Measurements from ENCODE around the gene PPIL6. TPM values are rescaled to one million over a fixed set of nuclear protein-coding genes. Genes with fewer than 3 reads are reported as not detected.

Gene PPIL6
- total RNA-seq, 1 experiment from 2014 or later = 3.9 TPM

DNA sequence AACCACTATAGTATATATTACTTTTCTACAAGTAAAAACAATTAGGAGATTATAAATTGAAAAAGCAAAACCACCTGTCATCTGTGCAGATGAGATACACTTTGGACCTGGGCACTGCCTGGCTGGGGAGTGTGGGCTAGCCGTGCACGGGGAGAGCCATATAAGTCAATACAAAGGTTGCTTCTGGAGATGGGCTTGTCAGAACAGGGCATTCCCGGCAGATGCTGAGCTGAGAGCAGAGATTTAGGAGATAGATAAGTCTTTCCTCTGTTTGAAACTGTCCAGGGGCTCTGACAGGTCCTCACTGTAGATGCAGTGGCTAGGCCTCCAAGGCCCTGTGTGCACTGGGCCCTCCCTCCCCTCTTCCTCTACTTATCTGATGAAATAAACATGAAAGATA is 92.6 kb downstream of the PPIL6 start:
- no peaks in the 10 kb centered on the region for H3K27me3 Mint-ChIP-seq (ENCODE audit: insufficient read depth, unreplicated experiment)
- H3K27ac Mint-ChIP-seq (ENCODE audit: low read depth, unreplicated experiment) = no peak overlapping the region
- H3K4me1 Mint-ChIP-seq (ENCODE audit: insufficient read depth, unreplicated experiment) = peaks cover 31% of the 10 kb centered on the region
- H3K36me3 Mint-ChIP-seq (ENCODE audit: insufficient read depth, unreplicated experiment) = peaks cover 6% of the 10 kb centered on the region
- ChIA-PET CTCF (interaction anchor here (2.6 kb wide), 1 partner anchor 160 kb away, joined by 8 read pairs; no protein-coding TSS in a partner anchor), POLR2A (no interaction called here)
- no peak for DNase-seq (ENCODE audit: unreplicated experiment)
- H3K4me3 Mint-ChIP-seq (ENCODE audit: unreplicated experiment) = no peak overlapping the region
- H3K9me3 Mint-ChIP-seq (ENCODE audit: unreplicated experiment) = no peaks in the 10 kb centered on the region
- TF ChIP-seq, protein P1, sequence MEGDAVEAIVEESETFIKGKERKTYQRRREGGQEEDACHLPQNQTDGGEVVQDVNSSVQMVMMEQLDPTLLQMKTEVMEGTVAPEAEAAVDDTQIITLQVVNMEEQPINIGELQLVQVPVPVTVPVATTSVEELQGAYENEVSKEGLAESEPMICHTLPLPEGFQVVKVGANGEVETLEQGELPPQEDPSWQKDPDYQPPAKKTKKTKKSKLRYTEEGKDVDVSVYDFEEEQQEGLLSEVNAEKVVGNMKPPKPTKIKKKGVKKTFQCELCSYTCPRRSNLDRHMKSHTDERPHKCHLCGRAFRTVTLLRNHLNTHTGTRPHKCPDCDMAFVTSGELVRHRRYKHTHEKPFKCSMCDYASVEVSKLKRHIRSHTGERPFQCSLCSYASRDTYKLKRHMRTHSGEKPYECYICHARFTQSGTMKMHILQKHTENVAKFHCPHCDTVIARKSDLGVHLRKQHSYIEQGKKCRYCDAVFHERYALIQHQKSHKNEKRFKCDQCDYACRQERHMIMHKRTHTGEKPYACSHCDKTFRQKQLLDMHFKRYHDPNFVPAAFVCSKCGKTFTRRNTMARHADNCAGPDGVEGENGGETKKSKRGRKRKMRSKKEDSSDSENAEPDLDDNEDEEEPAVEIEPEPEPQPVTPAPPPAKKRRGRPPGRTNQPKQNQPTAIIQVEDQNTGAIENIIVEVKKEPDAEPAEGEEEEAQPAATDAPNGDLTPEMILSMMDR (IDR thresholded peaks at IDR 0.05; ENCODE audit: unreplicated experiment) = no peak
- intact Hi-C loops (cut with micrococcal nuclease) = no loop called here
- BruUV-seq (replicated peaks) = no TSS peak

DNA sequence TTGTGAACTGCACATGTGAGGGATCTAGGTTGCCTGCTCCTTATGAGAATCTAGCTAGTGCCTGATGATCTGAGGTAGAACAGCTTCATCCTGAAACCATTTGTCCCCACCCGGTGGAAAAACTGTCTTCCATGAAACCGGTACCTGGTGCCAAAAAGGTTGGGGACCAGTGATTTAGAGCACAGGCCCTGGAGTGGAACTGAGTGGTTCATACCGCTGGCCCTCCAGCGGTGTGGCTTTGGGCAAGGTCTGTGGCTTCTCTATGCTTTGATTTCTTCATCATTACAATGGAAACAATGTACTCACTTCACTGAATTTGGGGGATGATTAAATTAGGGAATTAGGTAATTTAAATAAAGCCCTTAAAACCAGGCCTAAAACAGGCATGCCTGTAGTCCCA is 94.4 kb downstream of the PPIL6 start:
- H3K36me3 Mint-ChIP-seq (ENCODE audit: insufficient read depth, unreplicated experiment) = peaks cover 4% of the 10 kb centered on the region
- TF ChIP-seq, protein P1 (IDR thresholded peaks at IDR 0.05; ENCODE audit: unreplicated experiment) = no peak
- no peak for DNase-seq (ENCODE audit: unreplicated experiment)
- no peaks in the 10 kb centered on the region for H3K9me3 Mint-ChIP-seq (ENCODE audit: unreplicated experiment)
- no peak overlapping the region for H3K27ac Mint-ChIP-seq (ENCODE audit: low read depth, unreplicated experiment)
- intact Hi-C loops (cut with micrococcal nuclease) = no loop called here
- H3K4me1 Mint-ChIP-seq (ENCODE audit: insufficient read depth, unreplicated experiment) = peaks cover 15% of the 10 kb centered on the region
- CTCF ChIA-PET = no interaction called here
- BruUV-seq (replicated peaks) = no TSS peak
- H3K4me3 Mint-ChIP-seq (ENCODE audit: unreplicated experiment) = no peak overlapping the region
- POLR2A ChIA-PET = no interaction called here
- H3K27me3 Mint-ChIP-seq (ENCODE audit: insufficient read depth, unreplicated experiment) = no peaks in the 10 kb centered on the region

DNA sequence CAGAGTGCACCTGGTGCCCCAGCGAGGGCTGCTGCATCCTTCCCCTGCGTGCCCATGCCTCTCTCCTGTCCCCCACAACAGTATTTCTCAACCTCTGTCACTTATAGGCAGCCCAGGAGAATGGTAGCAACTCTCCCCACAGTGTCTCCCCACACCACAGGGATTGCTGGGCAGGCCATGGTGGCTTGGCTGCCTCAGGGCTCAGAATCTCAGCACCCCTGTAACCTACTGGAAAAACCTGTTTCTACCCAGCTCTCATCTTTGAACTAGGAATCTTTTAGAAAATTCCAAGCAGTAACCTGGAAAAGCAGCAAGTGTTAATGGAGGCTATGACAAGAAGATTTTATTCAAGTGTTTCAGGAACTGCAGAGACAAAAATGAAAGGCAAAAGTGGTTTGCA is 96.2 kb downstream of the PPIL6 start:
- no TSS peak for BruUV-seq (replicated peaks)
- ChIA-PET CTCF (interaction anchor here (1.5 kb wide), 1 partner anchor 157 kb away, joined by 5 read pairs; no protein-coding TSS in a partner anchor), POLR2A (no interaction called here)
- intact Hi-C loops (cut with micrococcal nuclease) = no loop called here
- Mint-ChIP-seq H3K4me3 (ENCODE audit: unreplicated experiment) (no peak overlapping the region), H3K9me3 (ENCODE audit: unreplicated experiment) (no peaks in the 10 kb centered on the region), H3K4me1 (ENCODE audit: insufficient read depth, unreplicated experiment) (peaks cover under 1% of the 10 kb centered on the region), H3K27ac (ENCODE audit: low read depth, unreplicated experiment) (no peak overlapping the region), H3K27me3 (ENCODE audit: insufficient read depth, unreplicated experiment) (no peaks in the 10 kb centered on the region), H3K36me3 (ENCODE audit: insufficient read depth, unreplicated experiment) (no peaks in the 10 kb centered on the region)
- TF ChIP-seq, protein P1 (IDR thresholded peaks at IDR 0.05; ENCODE audit: unreplicated experiment) = no peak
- DNase-seq (ENCODE audit: unreplicated experiment) = no peak

DNA sequence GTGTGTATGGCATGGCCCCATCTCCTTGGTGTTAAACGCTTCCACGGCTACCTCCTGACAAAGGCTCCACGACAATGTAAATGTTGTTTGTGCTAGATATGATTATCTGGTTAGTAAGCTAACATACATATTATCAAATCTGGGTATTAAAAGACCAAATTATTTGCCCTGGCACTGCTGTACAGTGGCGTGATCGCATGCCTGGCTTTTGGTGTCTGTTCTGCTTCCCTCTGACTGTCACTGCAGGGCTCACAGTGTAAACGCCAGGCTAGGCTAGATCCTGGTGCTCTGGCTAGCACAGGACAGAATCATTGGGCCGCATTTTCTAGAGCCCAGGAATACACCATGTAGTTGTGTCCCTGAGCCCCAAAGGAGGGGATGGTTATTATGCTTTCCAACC is 96.9 kb downstream of the PPIL6 start:
- POLR2A ChIA-PET = no interaction called here
- H3K36me3 Mint-ChIP-seq (ENCODE audit: insufficient read depth, unreplicated experiment) = no peaks in the 10 kb centered on the region
- H3K9me3 Mint-ChIP-seq (ENCODE audit: unreplicated experiment) = no peaks in the 10 kb centered on the region
- BruUV-seq (replicated peaks) = no TSS peak
- TF ChIP-seq, protein P1 (IDR thresholded peaks at IDR 0.05; ENCODE audit: unreplicated experiment) = no peak
- no peak for DNase-seq (ENCODE audit: unreplicated experiment)
- H3K27ac Mint-ChIP-seq (ENCODE audit: low read depth, unreplicated experiment) = no peak overlapping the region
- CTCF ChIA-PET = interaction anchor here (1.5 kb wide), 1 partner anchor 156 kb away, joined by 5 read pairs; no protein-coding TSS in a partner anchor
- no peaks in the 10 kb centered on the region for H3K4me1 Mint-ChIP-seq (ENCODE audit: insufficient read depth, unreplicated experiment)
- intact Hi-C loops (cut with micrococcal nuclease) = no loop called here
- H3K27me3 Mint-ChIP-seq (ENCODE audit: insufficient read depth, unreplicated experiment) = no peaks in the 10 kb centered on the region
- no peak overlapping the region for H3K4me3 Mint-ChIP-seq (ENCODE audit: unreplicated experiment)

Data from MCF 10A (cell line).